HL-60 (cell line): ENCODE results near the gene TAF4.

ENCODE experiments used
- DNase-seq, 2 experiments: peaks; one replicate each; pipeline ENCODE4 v3.0.0-alpha.2; 2010 to 2020; ENCODE audit warnings: low read depth in 1 of 2, low spot score in 1 of 2
- H3K27ac ChIP-seq: fragments of 250-450 bp; sonication (Bioruptor Pico); replicated peaks from 2 replicates; pipeline ENCODE4 v1.5.1; 2020; ENCODE audit warnings: mild to moderate bottlenecking, moderate library complexity
- H3K27me3 ChIP-seq: fragments of 250-450 bp; sonication (Bioruptor Pico); 2 replicates; pipeline ENCODE4 v1.5.1; 2021; ENCODE audit warnings: mild to moderate bottlenecking, moderate library complexity; ENCODE audit not compliant: insufficient read depth, poor library complexity, severe bottlenecking
- H3K4me3 ChIP-seq: replicated peaks from 2 replicates; pipeline ENCODE4 v1.5.1; 2011; ENCODE audit warnings: mild to moderate bottlenecking, control low read depth, low read length; ENCODE audit not compliant: insufficient read depth
- CTCF ChIP-seq: IDR thresholded peaks from one replicate; pipeline ENCODE4 v1.5.1; 2011; ENCODE audit warnings: low read length, control low read depth, inconsistent platforms; ENCODE audit not compliant: insufficient read depth
- GABPA ChIP-seq: IDR thresholded peaks from 2 replicates; pipeline ENCODE4 v1.6.1; 2012; ENCODE audit warnings: low read depth
- POLR2AphosphoS5 ChIP-seq: IDR thresholded peaks from 2 replicates; pipeline ENCODE4 v1.6.1; 2012; ENCODE audit warnings: low read depth
- SPI1 ChIP-seq: IDR thresholded peaks from 2 replicates; pipeline ENCODE4 v1.6.1; 2012; ENCODE audit warnings: low read depth, mild to moderate bottlenecking, borderline replicate concordance
- TF ChIP-seq, protein P1 (sequence below): IDR thresholded peaks from 2 replicates; pipeline ENCODE4 v1.6.1; 2012; ENCODE audit warnings: low read depth; ENCODE audit not compliant: insufficient replicate concordance

The TAF4 gene

GRCh38 chr20:61926796-61927192 lies 138.9 kb downstream of the TAF4 start:
- H3K27me3 ChIP-seq, result no peaks in the 10 kb centered on the region
- TF ChIP-seq GABPA (no peak), SPI1 (no peak)
- TF ChIP-seq, protein P1, sequence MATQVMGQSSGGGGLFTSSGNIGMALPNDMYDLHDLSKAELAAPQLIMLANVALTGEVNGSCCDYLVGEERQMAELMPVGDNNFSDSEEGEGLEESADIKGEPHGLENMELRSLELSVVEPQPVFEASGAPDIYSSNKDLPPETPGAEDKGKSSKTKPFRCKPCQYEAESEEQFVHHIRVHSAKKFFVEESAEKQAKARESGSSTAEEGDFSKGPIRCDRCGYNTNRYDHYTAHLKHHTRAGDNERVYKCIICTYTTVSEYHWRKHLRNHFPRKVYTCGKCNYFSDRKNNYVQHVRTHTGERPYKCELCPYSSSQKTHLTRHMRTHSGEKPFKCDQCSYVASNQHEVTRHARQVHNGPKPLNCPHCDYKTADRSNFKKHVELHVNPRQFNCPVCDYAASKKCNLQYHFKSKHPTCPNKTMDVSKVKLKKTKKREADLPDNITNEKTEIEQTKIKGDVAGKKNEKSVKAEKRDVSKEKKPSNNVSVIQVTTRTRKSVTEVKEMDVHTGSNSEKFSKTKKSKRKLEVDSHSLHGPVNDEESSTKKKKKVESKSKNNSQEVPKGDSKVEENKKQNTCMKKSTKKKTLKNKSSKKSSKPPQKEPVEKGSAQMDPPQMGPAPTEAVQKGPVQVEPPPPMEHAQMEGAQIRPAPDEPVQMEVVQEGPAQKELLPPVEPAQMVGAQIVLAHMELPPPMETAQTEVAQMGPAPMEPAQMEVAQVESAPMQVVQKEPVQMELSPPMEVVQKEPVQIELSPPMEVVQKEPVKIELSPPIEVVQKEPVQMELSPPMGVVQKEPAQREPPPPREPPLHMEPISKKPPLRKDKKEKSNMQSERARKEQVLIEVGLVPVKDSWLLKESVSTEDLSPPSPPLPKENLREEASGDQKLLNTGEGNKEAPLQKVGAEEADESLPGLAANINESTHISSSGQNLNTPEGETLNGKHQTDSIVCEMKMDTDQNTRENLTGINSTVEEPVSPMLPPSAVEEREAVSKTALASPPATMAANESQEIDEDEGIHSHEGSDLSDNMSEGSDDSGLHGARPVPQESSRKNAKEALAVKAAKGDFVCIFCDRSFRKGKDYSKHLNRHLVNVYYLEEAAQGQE, result no peak
- H3K27ac ChIP-seq, result no peak overlapping the region
- no peak for DNase-seq
- no peak overlapping the region for H3K4me3 ChIP-seq

DNA sequence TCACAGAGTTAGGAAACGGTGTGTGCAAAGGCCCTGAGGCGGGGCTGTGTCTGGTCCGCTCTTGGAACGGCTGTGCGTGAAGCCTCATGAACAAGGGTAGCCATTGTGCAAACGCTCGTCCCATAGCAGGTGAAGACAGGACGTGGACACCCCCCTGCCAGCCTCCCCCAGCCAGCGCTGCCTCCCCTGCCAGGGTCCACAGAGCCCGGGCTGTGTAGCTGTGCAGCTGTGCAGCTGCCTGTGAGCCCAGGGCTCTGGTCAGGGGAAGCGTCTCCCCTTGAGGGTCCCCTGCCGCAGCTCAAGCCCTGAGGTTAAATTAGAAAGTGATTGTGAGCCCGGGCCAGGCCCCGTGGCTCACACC lies 139.4 kb downstream of the TAF4 start:
- H3K4me3 ChIP-seq, result no peak overlapping the region
- TF ChIP-seq SPI1, result no peak
- no peak for TF ChIP-seq CTCF
- H3K27ac ChIP-seq, result no peak overlapping the region
- H3K27me3 ChIP-seq, result no peaks in the 10 kb centered on the region
- no peak for DNase-seq

DNA sequence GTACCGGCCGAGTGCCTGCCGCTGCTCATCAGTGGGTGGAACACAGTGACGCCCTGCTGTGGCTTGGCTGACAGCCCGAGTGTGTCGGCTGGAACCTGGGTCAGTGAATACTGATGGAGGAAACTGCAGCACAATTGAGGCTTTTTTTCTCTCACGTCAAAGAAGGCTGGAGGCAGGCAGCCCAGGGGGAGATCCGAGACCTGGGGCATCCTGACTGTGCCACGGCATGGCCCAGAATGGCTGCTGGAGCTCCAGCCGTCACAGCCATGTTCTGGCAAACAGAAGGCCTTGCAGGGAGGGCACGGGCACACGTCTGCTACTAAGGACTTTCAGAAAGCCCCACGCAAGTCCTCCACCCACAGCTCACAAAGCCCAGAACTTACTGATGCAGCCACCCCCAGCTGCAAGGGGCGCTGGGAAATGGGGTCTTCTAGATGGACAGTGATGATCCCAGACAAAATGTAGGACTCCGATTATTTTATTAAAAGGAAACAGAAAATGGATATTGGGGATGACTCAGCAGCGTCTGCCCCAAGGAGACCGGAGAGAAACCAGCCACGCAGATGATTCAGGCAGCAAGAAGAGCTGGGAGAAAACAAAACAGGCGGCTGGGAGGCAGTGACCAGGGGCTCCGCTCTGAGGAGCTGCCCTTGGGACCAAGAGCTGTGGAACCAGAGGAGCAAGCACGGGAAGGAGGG lies 140.0 kb downstream of the TAF4 start:
- no peak for DNase-seq
- Histone ChIP-seq H3K27ac (no peak overlapping the region), H3K27me3 (no peaks in the 10 kb centered on the region), H3K4me3 (no peak overlapping the region)
- TF ChIP-seq CTCF (no peak), SPI1 (no peak), GABPA (no peak), POLR2AphosphoS5 (no peak)
- TF ChIP-seq, protein P1, result no peak

DNA sequence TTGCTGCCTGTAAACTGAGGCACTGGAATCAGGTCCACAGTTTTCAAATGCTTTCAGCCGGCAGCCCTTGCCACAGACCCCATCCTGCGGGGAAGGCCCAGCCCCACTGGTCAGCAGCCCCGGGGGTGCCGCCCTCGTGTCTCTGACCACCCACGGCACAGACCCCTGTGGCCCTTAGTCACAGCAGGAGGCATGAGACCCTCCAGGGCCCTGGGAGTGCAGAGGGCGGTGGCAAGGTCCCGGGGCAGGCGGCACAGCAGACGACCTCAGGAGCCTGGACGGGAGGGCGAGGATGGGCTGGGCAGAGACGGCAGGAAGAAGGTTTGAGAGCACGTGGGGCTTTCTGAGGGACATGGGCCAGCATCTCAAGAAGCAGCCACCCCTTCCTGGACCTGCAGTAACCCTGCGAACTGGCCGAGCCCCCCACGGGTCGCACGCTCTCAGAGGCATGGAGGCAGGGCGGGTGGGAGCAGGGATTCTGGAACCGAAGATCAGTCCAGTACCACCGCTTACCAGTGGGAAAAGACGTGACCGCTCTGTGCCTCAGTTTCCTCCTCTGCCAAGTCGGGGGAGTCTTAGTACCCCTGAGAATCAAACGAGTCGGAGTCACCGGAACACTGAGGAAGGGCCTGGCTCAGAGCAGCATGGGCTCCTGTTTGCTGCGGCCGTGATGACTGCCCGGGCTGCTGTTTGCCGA lies 140.7 kb downstream of the TAF4 start:
- DNase-seq, result no peak
- no peak overlapping the region for H3K27ac ChIP-seq
- H3K4me3 ChIP-seq, result no peak overlapping the region
- H3K27me3 ChIP-seq, result no peaks in the 10 kb centered on the region
- TF ChIP-seq, protein P1, result no peak
- no peak for TF ChIP-seq POLR2AphosphoS5
- TF ChIP-seq CTCF, result no peak
- no peak for TF ChIP-seq SPI1
- no peak for TF ChIP-seq GABPA
